ENCODE results near the gene MANSC4. TPM values are rescaled to one million over a fixed set of nuclear protein-coding genes. Genes with fewer than 3 reads are reported as not detected.
A peak's percentile ranks its signal among the peaks of the same experiment; 100 is the strongest.

The MANSC4 gene
- total and polyA plus RNA-seq, 2 experiments from 2014 or later = not detected

- TF ChIP-seq, protein P1, sequence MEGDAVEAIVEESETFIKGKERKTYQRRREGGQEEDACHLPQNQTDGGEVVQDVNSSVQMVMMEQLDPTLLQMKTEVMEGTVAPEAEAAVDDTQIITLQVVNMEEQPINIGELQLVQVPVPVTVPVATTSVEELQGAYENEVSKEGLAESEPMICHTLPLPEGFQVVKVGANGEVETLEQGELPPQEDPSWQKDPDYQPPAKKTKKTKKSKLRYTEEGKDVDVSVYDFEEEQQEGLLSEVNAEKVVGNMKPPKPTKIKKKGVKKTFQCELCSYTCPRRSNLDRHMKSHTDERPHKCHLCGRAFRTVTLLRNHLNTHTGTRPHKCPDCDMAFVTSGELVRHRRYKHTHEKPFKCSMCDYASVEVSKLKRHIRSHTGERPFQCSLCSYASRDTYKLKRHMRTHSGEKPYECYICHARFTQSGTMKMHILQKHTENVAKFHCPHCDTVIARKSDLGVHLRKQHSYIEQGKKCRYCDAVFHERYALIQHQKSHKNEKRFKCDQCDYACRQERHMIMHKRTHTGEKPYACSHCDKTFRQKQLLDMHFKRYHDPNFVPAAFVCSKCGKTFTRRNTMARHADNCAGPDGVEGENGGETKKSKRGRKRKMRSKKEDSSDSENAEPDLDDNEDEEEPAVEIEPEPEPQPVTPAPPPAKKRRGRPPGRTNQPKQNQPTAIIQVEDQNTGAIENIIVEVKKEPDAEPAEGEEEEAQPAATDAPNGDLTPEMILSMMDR (conservative IDR thresholded peaks at IDR 0.05; ENCODE audit: low read depth in 2 of 2) = no peak
- TF ChIP-seq ZNF114 (CRISPR knock-in tag; IDR thresholded peaks at IDR 0.05) (no peak), ETS1 (IDR thresholded peaks at IDR 0.05) (no peak)
Measured at GRCh38 chr12:27730097-27730588, 49.9 kb downstream of the MANSC4 start (continued).

- no peaks in the 10 kb centered on the region for H3K4me1 ChIP-seq (ENCODE audit: insufficient read depth)
- H3K4me3 Mint-ChIP-seq = no peak overlapping the region
- TF ChIP-seq CREB1 (CRISPR knock-in tag; IDR thresholded peaks at IDR 0.05; ENCODE audit: low read depth) (no peak), ZNF331 (CRISPR knock-in tag; IDR thresholded peaks at IDR 0.05; ENCODE audit: low read depth) (no peak), ETS1 (IDR thresholded peaks at IDR 0.05) (no peak), STAT1 (IDR thresholded peaks at IDR 0.05; ENCODE audit: unreplicated experiment) (no peak), ZNF114 (CRISPR knock-in tag; IDR thresholded peaks at IDR 0.05) (no peak), POLR2AphosphoS5 (IDR thresholded peaks at IDR 0.05; ENCODE audit: low read depth) (no peak), JUNB (IDR thresholded peaks at IDR 0.05; ENCODE audit: unreplicated experiment) (no peak)
- TF ChIP-seq, protein P2, sequence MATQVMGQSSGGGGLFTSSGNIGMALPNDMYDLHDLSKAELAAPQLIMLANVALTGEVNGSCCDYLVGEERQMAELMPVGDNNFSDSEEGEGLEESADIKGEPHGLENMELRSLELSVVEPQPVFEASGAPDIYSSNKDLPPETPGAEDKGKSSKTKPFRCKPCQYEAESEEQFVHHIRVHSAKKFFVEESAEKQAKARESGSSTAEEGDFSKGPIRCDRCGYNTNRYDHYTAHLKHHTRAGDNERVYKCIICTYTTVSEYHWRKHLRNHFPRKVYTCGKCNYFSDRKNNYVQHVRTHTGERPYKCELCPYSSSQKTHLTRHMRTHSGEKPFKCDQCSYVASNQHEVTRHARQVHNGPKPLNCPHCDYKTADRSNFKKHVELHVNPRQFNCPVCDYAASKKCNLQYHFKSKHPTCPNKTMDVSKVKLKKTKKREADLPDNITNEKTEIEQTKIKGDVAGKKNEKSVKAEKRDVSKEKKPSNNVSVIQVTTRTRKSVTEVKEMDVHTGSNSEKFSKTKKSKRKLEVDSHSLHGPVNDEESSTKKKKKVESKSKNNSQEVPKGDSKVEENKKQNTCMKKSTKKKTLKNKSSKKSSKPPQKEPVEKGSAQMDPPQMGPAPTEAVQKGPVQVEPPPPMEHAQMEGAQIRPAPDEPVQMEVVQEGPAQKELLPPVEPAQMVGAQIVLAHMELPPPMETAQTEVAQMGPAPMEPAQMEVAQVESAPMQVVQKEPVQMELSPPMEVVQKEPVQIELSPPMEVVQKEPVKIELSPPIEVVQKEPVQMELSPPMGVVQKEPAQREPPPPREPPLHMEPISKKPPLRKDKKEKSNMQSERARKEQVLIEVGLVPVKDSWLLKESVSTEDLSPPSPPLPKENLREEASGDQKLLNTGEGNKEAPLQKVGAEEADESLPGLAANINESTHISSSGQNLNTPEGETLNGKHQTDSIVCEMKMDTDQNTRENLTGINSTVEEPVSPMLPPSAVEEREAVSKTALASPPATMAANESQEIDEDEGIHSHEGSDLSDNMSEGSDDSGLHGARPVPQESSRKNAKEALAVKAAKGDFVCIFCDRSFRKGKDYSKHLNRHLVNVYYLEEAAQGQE (IDR thresholded peaks at IDR 0.05; ENCODE audit: unreplicated experiment) = no peak
- TF ChIP-seq, protein P1 (conservative IDR thresholded peaks at IDR 0.05; ENCODE audit: low read depth in 2 of 2) = no peak
Measured at GRCh38 chr12:27723212-27723611, 56.8 kb downstream of the MANSC4 start.

More at GRCh38 chr12:27723212-27723611, 56.8 kb downstream of the MANSC4 start:
- Histone ChIP-seq H3K4me2 (no peak overlapping the region), H3K4me3 (no peak overlapping the region), H3K36me3 (ENCODE audit: insufficient read depth) (peaks cover 43% of the 10 kb centered on the region), H4K20me1 (replicated peaks; ENCODE audit: insufficient read depth) (peaks cover 14% of the 10 kb centered on the region; the same call in 1 of the 2 replicates), H3F3A (replicated peaks; ENCODE audit: low read depth) (no peaks in the 10 kb centered on the region), H3K79me2 (replicated peaks; ENCODE audit: insufficient read depth) (peaks cover 7% of the 10 kb centered on the region; the same call in 1 of the 2 replicates), H3K9me2 (ENCODE audit: insufficient read depth) (no peaks in the 10 kb centered on the region), H3K27me3 (ENCODE audit: insufficient read depth) (no peaks in the 10 kb centered on the region), H3K27ac (ENCODE audit: low read depth) (peak overlapping the region; percentile 26; the same call in 1 of the 2 replicates), H2AFZ (no peak overlapping the region)
- Mint-ChIP-seq H3K9me3 (no peaks in the 10 kb centered on the region), H3K4me1 (no peaks in the 10 kb centered on the region), H3K27ac (no peak overlapping the region), H3K27me3 (ENCODE audit: insufficient read depth, low read depth, poor library complexity) (peaks cover 1% of the 10 kb centered on the region), H3K36me3 (ENCODE audit: low read depth) (peaks cover 29% of the 10 kb centered on the region)
- ATAC-seq (no peak), DNase-seq (ENCODE audit: low spot score) (no peak)
